ENCODE data around the gene TTC9C. TPM values are rescaled to one million over a fixed set of nuclear protein-coding genes. Genes with fewer than 3 reads are reported as not detected.

The TTC9C gene
- total RNA-seq, 4 donors from 2014 or later, result 16.3 to 42.3 (median 31.7) TPM

GRCh38 chr11:62712276-62712812, 15.9 kb upstream of the TTC9C start:
- Histone ChIP-seq H3K9me3 (no peaks in the 10 kb centered on the region), H3K4me3 (no peak overlapping the region), H3K27me3 (no peaks in the 10 kb centered on the region), H3K4me1 (peaks cover 30% of the 10 kb centered on the region), H3K36me3 (peaks cover 68% of the 10 kb centered on the region), H3K27ac (no peak overlapping the region)
- TF ChIP-seq POLR2A (IDR thresholded peaks at IDR 0.05) (no peak), CTCF (IDR thresholded peaks at IDR 0.05) (no peak), EP300 (IDR thresholded peaks at IDR 0.05) (no peak), POLR2AphosphoS5 (IDR thresholded peaks at IDR 0.05) (no peak)
- no peak for DNase-seq (ENCODE audit: low spot score in 2 of 2)
- 73% methylated on average over 6 of the region's 6 CpGs for WGBS

GRCh38 chr11:62712861-62713260, 15.4 kb upstream of the TTC9C start:
- TF ChIP-seq POLR2AphosphoS5 (IDR thresholded peaks at IDR 0.05), result no peak
- TF ChIP-seq EP300 (IDR thresholded peaks at IDR 0.05), result no peak
- no peak for TF ChIP-seq CTCF (IDR thresholded peaks at IDR 0.05)
- Histone ChIP-seq H3K27me3 (no peaks in the 10 kb centered on the region), H3K4me3 (no peak overlapping the region), H3K27ac (no peak overlapping the region), H3K4me1 (peaks cover 33% of the 10 kb centered on the region), H3K9me3 (no peaks in the 10 kb centered on the region), H3K36me3 (peaks cover 73% of the 10 kb centered on the region)
- 71% methylated on average over 3 of the region's 3 CpGs for WGBS
- no peak for DNase-seq (ENCODE audit: low spot score in 2 of 2)

- TF ChIP-seq POLR2AphosphoS5 (IDR thresholded peaks at IDR 0.05) (no peak), EP300 (IDR thresholded peaks at IDR 0.05) (no peak), POLR2A (IDR thresholded peaks at IDR 0.05) (no peak), CTCF (IDR thresholded peaks at IDR 0.05) (no peak)
- H3K4me1 ChIP-seq, result peaks cover 30% of the 10 kb centered on the region
- 91% methylated on average over 2 of the region's 2 CpGs for WGBS
- DNase-seq (ENCODE audit: low spot score in 2 of 2), result no peak
- H3K4me3 ChIP-seq, result no peak overlapping the region
- H3K27me3 ChIP-seq, result no peaks in the 10 kb centered on the region
- peaks cover 77% of the 10 kb centered on the region for H3K36me3 ChIP-seq
- no peak overlapping the region for H3K27ac ChIP-seq
- no peaks in the 10 kb centered on the region for H3K9me3 ChIP-seq
Observed at GRCh38 chr11:62713343-62713742, 14.9 kb upstream of the TTC9C start.

GRCh38 chr11:62715150-62716130, 12.8 kb upstream of the TTC9C start:
- Histone ChIP-seq H3K9me3 (no peaks in the 10 kb centered on the region), H3K27ac (no peak overlapping the region), H3K4me3 (no peak overlapping the region), H3K4me1 (peaks cover 16% of the 10 kb centered on the region), H3K27me3 (no peaks in the 10 kb centered on the region), H3K36me3 (peaks cover 98% of the 10 kb centered on the region)
- WGBS, result 82% methylated on average over 24 of the region's 24 CpGs
- no peak for TF ChIP-seq EP300 (IDR thresholded peaks at IDR 0.05)
- no peak for TF ChIP-seq POLR2A (IDR thresholded peaks at IDR 0.05)
- TF ChIP-seq CTCF (IDR thresholded peaks at IDR 0.05), result no peak
- no peak for TF ChIP-seq POLR2AphosphoS5 (IDR thresholded peaks at IDR 0.05)
- no peak for DNase-seq (ENCODE audit: low spot score in 2 of 2)

- Histone ChIP-seq H3K4me1 (peaks cover 17% of the 10 kb centered on the region), H3K4me3 (no peak overlapping the region), H3K36me3 (peaks cover 99% of the 10 kb centered on the region), H3K9me3 (no peaks in the 10 kb centered on the region), H3K27ac (no peak overlapping the region), H3K27me3 (no peaks in the 10 kb centered on the region)
- DNase-seq (ENCODE audit: low spot score in 2 of 2), result no peak
- 82% methylated on average over 5 of the region's 5 CpGs for WGBS
- TF ChIP-seq POLR2A (IDR thresholded peaks at IDR 0.05) (no peak), POLR2AphosphoS5 (IDR thresholded peaks at IDR 0.05) (no peak), CTCF (IDR thresholded peaks at IDR 0.05) (no peak), EP300 (IDR thresholded peaks at IDR 0.05) (no peak)
Observed at GRCh38 chr11:62716206-62716605, 12.1 kb upstream of the TTC9C start.

Data from suprapubic skin (tissue), 4 donors.